Urinary bladder (tissue), 4 donors: ENCODE results near the gene DAD1. TPM values are rescaled to one million over a fixed set of nuclear protein-coding genes. Genes with fewer than 3 reads are reported as not detected.

Experiments
- DNase-seq: peaks from one replicate; pipeline ENCODE4 v3.0.0-alpha.2; 2015; ENCODE audit errors: extremely low spot score
- H3K27ac ChIP-seq: one replicate; pipeline ENCODE4 v1.5.1; 2013; ENCODE audit warnings: low read depth, mild to moderate bottlenecking, moderate library complexity
- H3K36me3 ChIP-seq: one replicate; pipeline ENCODE4 v1.6.1; 2013; ENCODE audit warnings: mild to moderate bottlenecking, moderate library complexity; ENCODE audit not compliant: insufficient read depth
- H3K4me1 ChIP-seq: one replicate; pipeline ENCODE4 v1.6.1; 2013; ENCODE audit warnings: mild to moderate bottlenecking, moderate library complexity; ENCODE audit not compliant: insufficient read depth
- H3K4me3 ChIP-seq: one replicate; pipeline ENCODE4 v1.5.1; 2013; ENCODE audit warnings: low read depth, low read length
- WGBS: extraction: QIAGEN DNeasy Blood & Tissue Kit; methylation state at CpG from one replicate; pipeline ENCODE4 v1.1.7; 2013; 5-methylcytosine and 5-hydroxymethylcytosine counted together
- polyA plus RNA-seq: library from polyadenylated mRNA; stranded (reverse); fragments of 200-250 nt; gene quantifications from one replicate; pipeline ENCODE4 v1.2.3, GENCODE V29; 2013
- total RNA-seq: library from RNA; depleted of rRNA; stranded (reverse); fragments of >200 nt; gene quantifications from one replicate; pipeline ENCODE4 v1.2.3, GENCODE V29; 2014
- donor health status: healthy with polysubstance abuse.
- donor health status: healthy.

The DAD1 gene
- total and polyA plus RNA-seq, 2 donors: 214 to 222 TPM

DNA sequence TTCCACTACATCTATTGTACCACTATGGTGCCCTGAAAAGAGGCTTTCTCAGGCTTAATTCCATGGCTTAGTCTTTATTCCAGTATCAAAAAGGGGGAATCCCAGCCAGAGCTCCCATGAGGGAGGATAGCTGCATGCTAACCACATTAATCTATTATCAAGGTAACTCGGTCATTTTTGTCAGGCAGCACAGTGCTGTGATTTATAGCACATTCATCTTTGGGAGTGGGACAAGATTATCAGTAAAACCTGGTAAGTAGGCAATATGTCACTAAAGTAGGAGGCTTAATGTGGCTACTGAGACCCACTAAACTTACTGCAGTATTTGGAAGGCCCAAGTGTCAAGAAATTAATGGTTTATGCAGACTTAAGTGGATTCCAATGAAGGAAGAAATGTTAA, 58.9 kb downstream of the DAD1 start:
- no peaks in the 10 kb centered on the region for H3K4me1 ChIP-seq
- no peak overlapping the region for H3K4me3 ChIP-seq
- no peak overlapping the region for H3K27ac ChIP-seq
- no peaks in the 10 kb centered on the region for H3K36me3 ChIP-seq
- no peak for DNase-seq
- WGBS: 83% methylated on average over 1 of the region's 1 CpG

DNA sequence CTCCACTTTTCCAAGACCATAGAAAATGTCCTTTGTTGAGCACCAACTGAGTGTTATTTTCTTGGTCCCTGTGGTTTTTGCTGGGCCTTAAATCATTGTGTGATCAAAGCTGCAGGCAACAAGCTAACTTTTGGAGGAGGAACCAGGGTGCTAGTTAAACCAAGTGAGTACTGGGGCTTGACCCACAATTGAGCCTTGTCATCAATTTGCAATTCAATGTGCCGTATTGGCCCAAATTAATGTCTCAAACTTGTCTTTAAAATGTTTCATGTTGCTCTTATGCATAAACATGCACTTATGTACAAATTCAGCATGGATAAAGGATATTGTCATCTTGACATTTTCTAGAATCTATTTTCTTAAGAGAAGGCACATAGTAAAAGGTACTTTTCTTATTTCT, 62.3 kb downstream of the DAD1 start:
- 96% methylated on average over 1 of the region's 1 CpG for WGBS
- DNase-seq: no peak
- Histone ChIP-seq H3K4me1 (no peaks in the 10 kb centered on the region), H3K27ac (no peak overlapping the region), H3K4me3 (no peak overlapping the region), H3K36me3 (no peaks in the 10 kb centered on the region)

DNA sequence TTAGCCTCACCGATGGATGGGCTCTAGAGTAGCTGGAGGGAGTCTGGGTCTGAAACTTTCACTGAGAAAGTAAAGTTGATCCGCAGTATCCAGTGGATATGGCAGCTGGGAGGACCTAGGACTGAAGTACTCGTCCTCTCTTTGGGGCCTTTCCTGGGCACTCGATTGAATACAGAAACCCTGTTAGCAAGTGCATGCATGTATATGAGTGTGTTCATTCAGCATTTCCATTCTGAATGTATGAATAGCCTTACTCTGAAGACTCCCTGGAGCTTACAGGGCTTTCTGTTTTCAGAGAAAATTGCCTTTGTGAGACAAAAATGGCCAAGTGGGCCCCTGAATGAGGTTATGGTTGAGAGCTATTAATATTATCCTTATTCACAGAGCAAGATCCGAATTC, 62.8 kb downstream of the DAD1 start:
- no peak for DNase-seq
- Histone ChIP-seq H3K36me3 (no peaks in the 10 kb centered on the region), H3K4me3 (no peak overlapping the region), H3K4me1 (no peaks in the 10 kb centered on the region), H3K27ac (no peak overlapping the region)
- 86% methylated on average over 5 of the region's 5 CpGs for WGBS

DNA sequence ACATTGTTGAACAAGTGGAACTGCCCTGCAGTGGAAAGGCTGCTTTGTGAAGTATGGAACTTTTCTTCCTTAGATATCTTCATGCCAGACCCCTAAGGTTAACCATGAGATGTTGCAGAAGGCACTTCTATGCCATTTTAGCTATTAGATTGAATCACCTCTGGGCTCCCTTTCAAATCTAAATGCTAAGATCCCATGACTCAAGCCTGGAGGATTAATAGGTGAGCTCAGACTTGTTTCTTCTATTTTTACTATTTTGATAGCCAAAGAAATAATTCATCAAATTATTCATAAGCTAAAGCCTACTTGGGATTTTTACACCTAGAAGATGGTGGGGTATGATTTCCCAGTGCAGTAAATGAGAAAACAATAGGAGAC, 64.3 kb downstream of the DAD1 start:
- DNase-seq: no peak
- Histone ChIP-seq H3K36me3 (no peaks in the 10 kb centered on the region), H3K4me3 (no peak overlapping the region), H3K27ac (no peak overlapping the region), H3K4me1 (no peaks in the 10 kb centered on the region)

DNA sequence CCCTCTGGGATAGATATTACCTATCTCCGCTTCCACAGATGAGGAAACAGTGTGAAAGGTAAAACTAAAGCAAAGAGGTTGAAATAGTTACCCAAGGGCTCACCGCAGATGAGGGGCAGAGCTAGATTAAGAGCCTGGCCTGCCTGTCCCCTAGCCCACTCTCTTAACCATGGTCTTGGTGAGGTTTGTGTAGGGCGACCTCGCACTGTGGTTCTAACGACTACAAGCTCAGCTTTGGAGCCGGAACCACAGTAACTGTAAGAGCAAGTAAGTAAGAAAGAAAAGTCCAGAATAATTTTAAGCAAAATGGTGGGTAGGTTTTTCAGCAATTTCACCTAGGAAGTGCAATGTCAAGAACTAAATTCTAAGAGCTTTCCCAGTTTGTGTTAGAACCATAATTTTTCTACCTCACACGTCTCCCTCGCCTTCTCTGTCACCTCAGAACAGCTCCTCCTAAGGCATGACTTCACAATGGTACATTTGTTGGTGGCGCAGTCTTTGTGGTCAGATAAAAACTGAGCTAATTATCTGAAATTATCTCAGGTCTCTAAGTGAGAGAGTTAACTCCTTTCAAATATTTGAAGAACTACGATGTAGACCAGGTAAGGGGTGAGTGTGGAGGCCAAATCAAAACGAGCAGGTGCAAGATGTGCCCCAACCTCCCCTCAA, 64.8 kb downstream of the DAD1 start:
- Histone ChIP-seq H3K4me3 (no peak overlapping the region), H3K4me1 (no peaks in the 10 kb centered on the region), H3K27ac (no peak overlapping the region), H3K36me3 (no peaks in the 10 kb centered on the region)
- DNase-seq: no peak
- 92% methylated on average over 11 of the region's 11 CpGs for WGBS

DNA sequence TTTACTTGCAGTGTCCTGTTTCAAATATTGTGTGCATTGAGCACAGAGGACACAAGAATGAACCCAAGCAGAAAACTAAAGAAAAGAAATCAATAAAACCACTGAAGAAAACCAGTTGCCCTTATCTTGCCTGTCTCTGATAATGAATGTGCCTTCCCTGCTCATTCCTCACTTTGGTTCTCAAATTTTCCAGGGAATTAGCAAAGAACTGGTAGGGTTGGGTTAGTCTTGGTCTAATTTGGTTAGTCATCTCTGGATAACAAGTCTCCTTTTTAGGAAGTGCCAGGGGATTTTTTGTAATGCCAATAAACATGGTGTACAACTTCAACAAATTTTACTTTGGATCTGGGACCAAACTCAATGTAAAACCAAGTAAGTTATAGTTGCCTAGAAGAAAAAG, 65.7 kb downstream of the DAD1 start:
- no peak overlapping the region for H3K27ac ChIP-seq
- H3K4me1 ChIP-seq: no peaks in the 10 kb centered on the region
- no peak for DNase-seq
- H3K4me3 ChIP-seq: no peak overlapping the region
- no peaks in the 10 kb centered on the region for H3K36me3 ChIP-seq

DNA sequence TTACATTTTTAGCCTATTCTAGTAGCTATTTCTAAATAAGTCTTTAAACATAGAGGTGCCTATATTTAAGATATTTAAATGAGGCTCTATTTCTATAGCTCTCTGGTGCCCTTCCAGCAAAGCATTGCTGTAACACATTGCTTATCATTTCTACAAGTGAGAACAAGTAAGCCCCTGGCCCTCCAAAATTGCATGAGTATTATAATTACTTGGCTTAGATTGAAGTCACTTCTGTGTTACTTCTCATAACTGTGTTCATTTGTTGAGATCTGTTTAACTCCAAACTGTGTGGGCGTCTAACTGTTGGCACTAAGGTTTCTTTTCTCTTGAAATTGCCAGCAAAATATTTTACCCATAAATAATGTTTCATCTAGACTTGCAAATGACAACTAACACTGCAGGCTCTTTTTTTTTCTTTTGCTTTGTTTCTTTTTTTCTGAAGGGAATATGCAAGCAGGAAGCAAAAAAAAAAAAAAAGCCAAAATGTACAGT, 66.5 kb downstream of the DAD1 start:
- Histone ChIP-seq H3K27ac (no peak overlapping the region), H3K4me1 (no peaks in the 10 kb centered on the region), H3K36me3 (no peaks in the 10 kb centered on the region), H3K4me3 (no peak overlapping the region)
- 64% methylated on average over 1 of the region's 1 CpG for WGBS
- DNase-seq: no peak

DNA sequence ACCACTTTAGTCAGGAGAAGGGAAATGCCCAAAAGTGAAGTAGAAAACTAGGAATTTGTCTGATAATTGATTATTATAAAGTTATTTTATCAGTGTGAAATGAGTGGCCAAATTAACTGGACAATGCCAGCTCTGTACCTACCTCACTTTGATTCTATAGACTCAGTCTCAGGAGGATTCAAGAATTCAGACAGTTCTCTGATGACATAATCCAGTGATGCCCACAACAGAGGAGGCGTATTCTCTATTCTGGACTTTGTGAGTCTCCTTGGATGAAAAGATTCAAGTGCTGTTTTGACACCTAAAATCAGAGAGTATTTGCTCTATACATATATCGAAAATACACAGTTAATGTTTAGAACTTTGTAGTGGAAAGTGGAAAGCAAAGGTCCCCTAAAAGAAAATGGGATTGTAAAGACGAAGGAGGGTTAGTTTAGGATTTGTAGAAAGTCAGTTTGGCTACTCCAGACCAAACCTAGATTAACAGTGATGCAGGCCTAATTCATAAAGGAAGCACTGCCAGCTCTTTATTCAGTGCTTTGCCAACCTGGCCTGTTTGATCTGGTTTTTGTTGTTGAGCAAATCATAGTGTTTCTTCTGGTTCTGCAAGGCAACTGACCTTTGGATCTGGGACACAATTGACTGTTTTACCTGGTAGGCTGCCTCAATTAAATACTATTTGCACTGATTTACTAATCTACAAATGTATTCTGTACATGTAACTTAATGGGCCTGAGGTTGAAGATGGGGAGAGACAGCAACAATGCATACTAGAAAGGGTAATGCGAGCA, 67.4 kb downstream of the DAD1 start:
- DNase-seq: no peak
- 61% methylated on average over 4 of the region's 4 CpGs for WGBS
- Histone ChIP-seq H3K36me3 (no peaks in the 10 kb centered on the region), H3K27ac (no peak overlapping the region), H3K4me3 (no peak overlapping the region), H3K4me1 (no peaks in the 10 kb centered on the region)

DNA sequence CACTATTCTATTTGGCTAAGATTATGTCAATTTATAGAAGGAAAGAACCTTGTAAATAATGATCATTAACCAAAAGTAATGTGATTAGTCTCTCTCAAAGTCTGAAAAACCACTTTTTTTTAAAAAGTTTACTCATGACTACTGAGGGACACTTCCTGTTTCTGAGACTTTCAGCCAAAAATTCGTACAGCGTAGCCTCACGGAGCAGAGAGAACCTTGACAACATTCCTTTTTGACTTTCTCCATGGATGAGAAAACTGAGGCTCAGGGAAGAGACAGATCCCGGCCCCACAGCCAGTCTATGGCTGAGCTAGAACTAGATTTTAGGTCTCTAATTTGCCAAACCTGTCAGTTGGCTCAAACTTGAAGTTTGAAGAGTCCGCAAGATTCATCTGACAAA, 68.2 kb downstream of the DAD1 start:
- WGBS: 66% methylated on average over 5 of the region's 5 CpGs
- no peak for DNase-seq
- no peaks in the 10 kb centered on the region for H3K36me3 ChIP-seq
- H3K4me1 ChIP-seq: no peaks in the 10 kb centered on the region
- no peak overlapping the region for H3K27ac ChIP-seq
- no peak overlapping the region for H3K4me3 ChIP-seq

DNA sequence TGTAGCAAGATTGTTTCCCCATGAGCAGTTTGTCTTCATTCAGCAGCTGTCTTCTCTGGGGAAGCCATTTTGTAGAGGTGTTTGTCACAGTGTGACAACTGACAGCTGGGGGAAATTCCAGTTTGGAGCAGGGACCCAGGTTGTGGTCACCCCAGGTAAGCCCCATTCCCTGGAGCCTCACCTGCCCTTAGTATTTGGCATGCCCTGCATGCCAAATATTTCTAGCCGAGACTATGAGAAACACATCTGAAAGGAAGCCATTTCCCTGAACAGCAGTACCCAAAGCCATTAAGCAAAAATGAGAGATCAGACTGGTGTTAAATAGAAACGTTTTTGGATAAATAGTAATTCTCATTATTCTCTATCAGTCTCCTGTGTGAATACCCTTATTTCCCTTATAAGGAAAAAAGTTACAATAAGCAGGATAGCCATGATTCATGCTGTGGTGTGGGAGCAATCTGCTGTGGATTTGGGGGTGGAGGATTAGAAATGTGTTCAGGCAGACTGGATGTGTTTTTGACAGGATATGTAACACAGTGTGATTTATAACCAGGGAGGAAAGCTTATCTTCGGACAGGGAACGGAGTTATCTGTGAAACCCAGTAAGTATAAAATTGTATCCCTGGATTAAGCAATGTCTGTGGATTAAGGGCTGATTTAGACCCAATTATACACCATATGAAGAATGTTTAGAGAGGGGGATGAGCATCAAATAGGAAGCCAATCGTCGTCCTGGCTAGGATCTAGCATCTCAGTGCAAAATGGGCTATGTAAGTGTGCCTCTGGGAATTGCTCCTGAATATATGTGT, 68.9 kb downstream of the DAD1 start:
- DNase-seq: no peak
- no peak overlapping the region for H3K27ac ChIP-seq
- no peaks in the 10 kb centered on the region for H3K4me1 ChIP-seq
- no peak overlapping the region for H3K4me3 ChIP-seq
- 27% methylated on average over 6 of the region's 6 CpGs for WGBS
- no peaks in the 10 kb centered on the region for H3K36me3 ChIP-seq

DNA sequence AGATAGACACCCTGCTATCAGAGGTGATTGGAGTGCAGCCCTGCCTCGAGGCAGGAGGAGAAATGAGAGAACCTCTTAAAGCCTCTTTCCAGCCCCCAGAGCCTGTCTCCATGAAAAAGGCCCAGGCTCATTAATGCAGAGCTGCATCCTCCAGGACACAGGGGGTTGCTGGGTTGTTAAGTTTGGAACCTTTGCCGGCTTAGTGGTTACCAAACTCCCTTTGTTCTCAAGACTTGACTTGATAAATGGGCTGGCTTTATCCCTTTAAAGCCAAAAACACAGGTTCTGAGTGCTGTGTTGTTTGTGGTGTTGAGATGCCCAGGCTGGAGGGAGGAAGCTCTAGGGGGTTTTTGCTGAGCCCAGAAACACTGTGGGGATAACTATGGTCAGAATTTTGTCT, 71.0 kb downstream of the DAD1 start:
- DNase-seq: no peak
- Histone ChIP-seq H3K4me1 (no peaks in the 10 kb centered on the region), H3K36me3 (no peaks in the 10 kb centered on the region), H3K4me3 (no peak overlapping the region), H3K27ac (no peak overlapping the region)
- WGBS: 77% methylated on average over 2 of the region's 2 CpGs

DNA sequence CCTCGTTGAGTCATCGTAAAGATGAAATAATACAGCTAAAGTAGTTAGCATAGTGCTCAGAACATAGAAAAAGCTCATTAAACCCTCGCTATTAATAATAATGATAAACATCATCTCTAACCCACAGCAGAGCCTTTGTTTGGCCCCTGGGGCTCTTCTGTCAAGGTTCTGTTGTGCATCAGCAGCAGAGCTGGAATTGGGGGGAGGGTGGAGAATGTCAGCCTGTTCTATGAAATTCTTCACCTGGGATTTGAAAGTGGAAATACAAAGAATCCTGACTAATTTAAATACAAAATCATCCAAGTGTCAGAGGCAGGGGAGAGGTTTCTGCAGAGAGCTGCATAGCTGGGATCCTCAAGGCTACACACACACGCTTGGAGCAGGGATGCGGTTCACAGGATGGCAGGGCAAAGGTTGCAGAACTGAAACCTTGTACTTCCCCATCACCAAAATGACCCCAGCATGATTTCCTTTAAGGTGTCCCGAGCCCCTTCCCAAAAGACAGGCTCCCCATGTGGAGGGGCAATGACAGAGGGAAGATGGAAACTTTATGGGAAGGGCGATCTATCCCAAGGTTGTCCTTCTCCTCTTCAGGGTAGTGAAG, 71.8 kb downstream of the DAD1 start:
- Histone ChIP-seq H3K4me3 (no peak overlapping the region), H3K36me3 (no peaks in the 10 kb centered on the region), H3K27ac (no peak overlapping the region), H3K4me1 (no peaks in the 10 kb centered on the region)
- 82% methylated on average over 7 of the region's 7 CpGs for WGBS
- DNase-seq: no peak

DNA sequence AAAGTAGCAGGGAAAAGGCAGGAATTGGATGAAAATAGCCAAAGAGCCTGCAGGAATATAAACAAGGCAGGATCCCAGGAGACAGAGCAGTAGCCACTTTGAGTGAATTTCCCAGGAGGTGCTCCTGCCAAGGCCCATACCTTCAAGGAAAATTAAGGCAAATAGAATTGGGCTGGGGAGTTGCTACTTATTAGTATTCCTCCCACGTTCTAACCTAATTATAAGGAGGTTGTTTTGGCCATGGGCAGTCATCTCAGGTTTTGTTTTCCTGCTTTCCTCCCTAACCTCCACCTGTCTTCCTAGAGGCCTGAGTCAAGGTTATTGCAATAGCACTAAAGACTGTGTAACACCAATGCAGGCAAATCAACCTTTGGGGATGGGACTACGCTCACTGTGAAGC, 73.1 kb downstream of the DAD1 start:
- Histone ChIP-seq H3K36me3 (no peaks in the 10 kb centered on the region), H3K4me3 (no peak overlapping the region), H3K27ac (no peak overlapping the region), H3K4me1 (peaks cover 1% of the 10 kb centered on the region)
- no peak for DNase-seq
- 68% methylated on average over 2 of the region's 2 CpGs for WGBS
